Stimulated activated naive CD8-positive, alpha-beta T cell treated with anti-CD3 and anti-CD28 coated beads, Interleukin-15, Interleukin-2, amounts not matched to agents 100 ng/mL and 50 ng/mL, for 24 hours (primary cell): ENCODE results near the gene ARMC2.
A peak's percentile ranks its signal among the peaks of the same experiment; 100 is the strongest.
"Not testable (repeated sequence)": the region's sequence is repeated elsewhere in the genome, so short reads cannot be mapped to it uniquely, and the experiment has no call there.

Source experiments
- H3K27ac Mint-ChIP-seq: one replicate; pipeline ENCODE4 v1.8.0; 2021; ENCODE audit warnings: mild to moderate bottlenecking, mixed read lengths
- H3K27me3 Mint-ChIP-seq: one replicate; pipeline ENCODE4 v1.8.0; 2021; ENCODE audit warnings: mixed read lengths
- H3K36me3 Mint-ChIP-seq: one replicate; pipeline ENCODE4 v1.8.0; 2021; ENCODE audit warnings: low read depth, mixed read lengths
- H3K4me1 Mint-ChIP-seq: one replicate; pipeline ENCODE4 v1.8.0; 2021; ENCODE audit warnings: low read depth, mixed read lengths
- H3K4me3 Mint-ChIP-seq: one replicate; pipeline ENCODE4 v1.8.0; 2021; ENCODE audit warnings: mild to moderate bottlenecking, mixed read lengths
- H3K9me3 Mint-ChIP-seq: one replicate; pipeline ENCODE4 v1.8.0; 2021; ENCODE audit warnings: mixed read lengths

Gene ARMC2

DNA sequence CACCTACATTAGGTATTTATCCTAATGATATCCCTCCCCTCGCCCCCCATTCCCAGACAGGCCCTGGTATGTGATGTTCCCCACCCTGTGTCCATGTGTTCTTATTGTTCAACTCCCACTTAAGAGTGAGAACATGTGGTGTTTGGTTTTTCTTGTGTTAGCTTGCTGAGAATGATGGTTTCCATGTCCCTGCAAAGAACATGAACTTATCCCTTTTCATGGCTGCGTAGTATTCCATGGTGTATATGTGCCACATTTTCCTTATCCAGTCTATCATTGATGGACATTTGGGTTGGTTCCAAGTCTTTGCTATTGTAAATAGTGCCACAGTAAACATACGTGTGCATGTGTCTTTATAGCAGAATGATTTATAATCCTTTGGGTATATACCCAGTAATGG, 35.0 kb upstream of the ARMC2 start:
- not testable (repeated sequence) for H3K36me3 Mint-ChIP-seq, H3K4me1 Mint-ChIP-seq, H3K4me3 Mint-ChIP-seq, H3K27me3 Mint-ChIP-seq, H3K27ac Mint-ChIP-seq
- H3K9me3 Mint-ChIP-seq = peaks cover 10% of the 10 kb centered on the region

DNA sequence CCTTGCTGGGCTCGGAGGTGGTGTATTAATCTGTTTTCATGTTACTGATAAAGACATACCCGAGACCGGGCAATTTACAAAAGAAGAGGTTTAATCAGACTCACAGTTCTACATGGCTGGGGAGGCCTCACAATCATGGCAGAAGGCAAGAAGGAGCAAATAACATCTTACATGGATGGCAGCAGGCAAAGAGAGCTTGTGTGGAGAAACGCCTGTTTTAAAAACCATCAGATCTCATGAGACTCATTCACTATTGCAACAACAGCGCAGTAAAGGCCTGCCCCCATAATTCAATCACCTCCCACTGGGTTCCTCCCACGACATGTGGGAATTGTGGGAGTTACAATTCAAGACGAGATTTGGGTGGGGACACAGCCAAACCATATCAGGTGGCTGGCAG, 30.9 kb upstream of the ARMC2 start:
- H3K27ac Mint-ChIP-seq, H3K4me1 Mint-ChIP-seq, H3K4me3 Mint-ChIP-seq, H3K27me3 Mint-ChIP-seq, H3K36me3 Mint-ChIP-seq: not testable (repeated sequence)
- H3K9me3 Mint-ChIP-seq = peaks cover 14% of the 10 kb centered on the region

DNA sequence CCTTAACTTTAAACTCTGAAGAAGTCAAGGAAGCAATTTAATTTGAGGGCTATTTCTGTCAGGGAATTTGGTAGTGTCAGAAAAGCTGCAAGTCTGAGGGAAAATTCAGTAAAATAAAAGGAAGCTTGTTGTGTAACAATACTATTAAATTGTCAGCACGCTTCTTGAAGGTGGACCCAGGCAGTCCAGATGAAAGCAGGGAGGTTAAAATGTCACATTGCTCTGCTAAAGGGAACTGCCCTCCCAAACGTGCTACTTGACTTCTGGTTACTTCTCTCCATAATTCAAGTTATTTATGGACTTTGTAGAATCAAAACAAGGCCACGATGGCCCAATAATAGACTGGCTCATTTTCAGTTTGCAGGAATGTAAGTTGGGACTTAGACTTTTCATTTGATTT, 28.2 kb upstream of the ARMC2 start:
- H3K9me3 Mint-ChIP-seq = peaks cover 21% of the 10 kb centered on the region
- no peak overlapping the region for H3K27ac Mint-ChIP-seq
- peaks cover 9% of the 10 kb centered on the region for H3K36me3 Mint-ChIP-seq
- H3K27me3 Mint-ChIP-seq = no peaks in the 10 kb centered on the region
- no peak overlapping the region for H3K4me3 Mint-ChIP-seq
- no peaks in the 10 kb centered on the region for H3K4me1 Mint-ChIP-seq

DNA sequence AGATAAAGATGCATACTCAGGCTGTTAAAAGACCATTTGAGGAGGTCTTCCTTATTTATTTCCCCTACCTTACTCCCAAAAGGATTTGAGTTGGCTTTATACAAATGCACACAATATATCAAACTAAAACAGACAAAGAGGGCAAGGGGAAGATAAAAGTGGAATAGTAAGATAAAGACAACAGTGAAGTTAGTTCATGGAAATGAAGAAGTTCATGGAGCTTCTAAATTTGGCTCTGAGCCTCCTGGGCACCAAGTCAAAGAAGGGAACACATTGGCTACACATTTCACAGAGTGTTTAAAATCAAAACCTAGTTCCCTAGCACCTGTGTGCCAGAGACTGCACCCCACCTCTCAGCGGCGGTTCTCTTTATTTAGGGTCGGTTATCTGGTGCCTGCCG, 25.8 kb upstream of the ARMC2 start:
- Mint-ChIP-seq H3K9me3 (peaks cover 20% of the 10 kb centered on the region), H3K36me3 (peaks cover 7% of the 10 kb centered on the region), H3K4me3 (no peak overlapping the region), H3K4me1 (no peaks in the 10 kb centered on the region), H3K27me3 (no peaks in the 10 kb centered on the region), H3K27ac (no peak overlapping the region)

DNA sequence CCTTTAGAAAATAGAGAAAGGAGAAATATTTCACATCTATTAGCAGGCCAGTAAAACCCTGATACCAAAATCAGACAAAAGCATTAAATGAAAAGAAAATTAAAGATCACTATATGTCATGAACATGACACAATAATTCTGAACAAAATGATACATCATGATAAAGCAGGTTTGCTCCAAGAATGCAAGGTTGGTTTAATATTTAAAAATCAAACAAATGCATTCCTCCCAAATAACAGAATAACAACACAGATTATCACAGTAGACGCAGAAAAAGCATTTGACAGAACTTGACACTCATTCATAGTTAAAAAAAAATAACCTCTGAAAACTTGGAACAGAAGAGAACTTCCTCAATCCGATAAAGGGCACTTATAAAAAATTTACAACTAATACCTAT, 22.9 kb upstream of the ARMC2 start:
- H3K4me3 Mint-ChIP-seq = no peak overlapping the region
- no peak overlapping the region for H3K27ac Mint-ChIP-seq
- H3K9me3 Mint-ChIP-seq = peaks cover 12% of the 10 kb centered on the region
- H3K27me3 Mint-ChIP-seq = no peaks in the 10 kb centered on the region
- no peaks in the 10 kb centered on the region for H3K4me1 Mint-ChIP-seq
- H3K36me3 Mint-ChIP-seq = peaks cover 7% of the 10 kb centered on the region

DNA sequence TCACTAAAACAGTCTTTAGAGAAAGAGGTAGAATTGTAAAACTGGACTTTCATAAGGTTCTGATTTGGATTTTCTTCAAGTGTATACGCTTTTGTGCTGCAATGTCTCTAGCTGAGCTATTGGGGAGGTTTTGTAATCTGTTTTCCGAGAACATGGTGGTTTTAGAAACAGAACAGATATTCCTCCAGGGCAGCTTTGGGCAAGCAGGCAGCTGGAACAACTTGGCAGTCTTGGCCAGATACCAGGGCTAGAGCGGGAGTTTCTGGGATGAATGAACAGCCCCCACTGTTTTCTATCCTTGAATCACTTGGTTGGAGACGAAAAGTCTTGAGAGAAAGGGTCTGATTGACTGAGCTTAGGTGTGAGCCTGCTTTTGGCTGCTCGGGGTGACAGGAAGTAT, 17.1 kb upstream of the ARMC2 start:
- Mint-ChIP-seq H3K27me3 (peaks cover 4% of the 10 kb centered on the region), H3K9me3 (peaks cover 5% of the 10 kb centered on the region), H3K36me3 (peaks cover 3% of the 10 kb centered on the region), H3K4me3 (no peak overlapping the region), H3K4me1 (peaks cover 9% of the 10 kb centered on the region), H3K27ac (no peak overlapping the region)

DNA sequence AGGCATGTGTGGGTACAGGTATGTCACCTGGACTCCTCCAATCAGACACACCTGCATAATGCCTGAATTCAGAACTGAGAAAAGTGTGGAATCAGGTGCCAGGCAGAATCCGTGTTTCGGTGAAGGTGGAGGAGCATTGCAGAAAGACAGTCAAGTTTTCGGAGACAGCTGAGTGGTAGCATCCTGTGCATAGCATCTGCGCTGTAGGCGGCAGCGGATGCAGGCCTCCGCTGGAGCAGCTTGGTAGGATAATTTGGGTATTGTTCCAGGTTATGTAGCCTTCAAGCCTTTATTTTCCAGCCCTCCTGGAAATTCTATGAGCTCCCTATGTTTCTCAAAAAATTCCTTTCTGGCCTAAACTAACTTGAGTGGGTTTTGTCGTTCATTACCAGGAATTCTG, 15.5 kb upstream of the ARMC2 start:
- no peak overlapping the region for H3K4me3 Mint-ChIP-seq
- H3K9me3 Mint-ChIP-seq = no peaks in the 10 kb centered on the region
- H3K27me3 Mint-ChIP-seq = peaks cover 4% of the 10 kb centered on the region
- no peaks in the 10 kb centered on the region for H3K36me3 Mint-ChIP-seq
- H3K4me1 Mint-ChIP-seq = peaks cover 24% of the 10 kb centered on the region
- H3K27ac Mint-ChIP-seq = no peak overlapping the region

DNA sequence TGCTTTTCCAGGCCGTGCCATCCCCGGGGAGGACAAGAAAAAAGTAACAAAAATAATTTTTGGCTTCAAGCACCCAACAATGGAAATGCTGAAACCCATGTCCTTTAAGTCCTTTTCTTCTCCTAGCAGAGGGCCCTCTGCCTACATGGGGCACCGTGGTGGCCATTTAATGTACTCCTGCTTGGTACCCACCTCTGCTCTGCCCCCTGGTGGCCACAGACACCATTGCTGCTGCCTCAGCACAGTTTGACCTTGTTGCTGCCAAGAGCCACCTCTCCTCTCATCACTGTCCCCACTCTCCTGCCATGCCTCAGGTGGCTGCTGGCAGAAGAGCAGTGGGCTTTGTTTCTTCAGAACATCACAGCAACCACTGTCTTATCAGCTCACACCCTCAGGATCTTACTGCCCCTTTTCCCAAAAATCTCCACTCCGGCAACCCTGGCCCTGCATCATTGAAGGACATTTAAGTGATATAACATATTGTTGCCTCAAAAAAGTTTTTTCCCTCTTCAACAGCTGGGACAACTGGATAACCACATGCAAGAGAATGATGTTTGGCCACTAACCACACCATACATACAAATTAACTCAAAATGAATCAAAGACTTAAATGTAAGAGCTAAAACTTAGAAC, 12.9 kb upstream of the ARMC2 start:
- no peak overlapping the region for H3K27ac Mint-ChIP-seq
- peaks cover 36% of the 10 kb centered on the region for H3K4me1 Mint-ChIP-seq
- no peaks in the 10 kb centered on the region for H3K9me3 Mint-ChIP-seq
- no peaks in the 10 kb centered on the region for H3K36me3 Mint-ChIP-seq
- H3K27me3 Mint-ChIP-seq = peaks cover 8% of the 10 kb centered on the region
- H3K4me3 Mint-ChIP-seq = no peak overlapping the region

DNA sequence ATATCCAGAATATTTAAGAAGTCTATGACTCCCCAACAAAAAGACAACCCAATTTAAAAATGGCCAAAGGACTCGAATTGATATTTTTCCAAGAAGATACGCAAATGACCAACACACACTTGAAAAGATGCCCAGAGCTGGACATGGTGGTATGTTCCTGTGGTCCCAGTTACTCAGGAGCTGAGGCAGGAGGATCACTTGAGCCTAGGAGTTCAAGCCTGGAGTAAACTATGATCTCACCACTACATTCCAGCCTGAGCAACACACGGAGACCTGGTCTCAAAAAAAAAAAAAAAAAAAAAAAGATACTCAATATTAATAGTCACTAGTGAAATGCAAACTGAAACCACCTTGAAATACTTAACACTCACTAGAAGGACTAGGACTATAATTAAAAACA, 12.2 kb upstream of the ARMC2 start:
- Mint-ChIP-seq H3K4me1 (peaks cover 36% of the 10 kb centered on the region), H3K27me3 (peaks cover 8% of the 10 kb centered on the region), H3K36me3 (no peaks in the 10 kb centered on the region), H3K9me3 (no peaks in the 10 kb centered on the region), H3K27ac (no peak overlapping the region), H3K4me3 (no peak overlapping the region)

DNA sequence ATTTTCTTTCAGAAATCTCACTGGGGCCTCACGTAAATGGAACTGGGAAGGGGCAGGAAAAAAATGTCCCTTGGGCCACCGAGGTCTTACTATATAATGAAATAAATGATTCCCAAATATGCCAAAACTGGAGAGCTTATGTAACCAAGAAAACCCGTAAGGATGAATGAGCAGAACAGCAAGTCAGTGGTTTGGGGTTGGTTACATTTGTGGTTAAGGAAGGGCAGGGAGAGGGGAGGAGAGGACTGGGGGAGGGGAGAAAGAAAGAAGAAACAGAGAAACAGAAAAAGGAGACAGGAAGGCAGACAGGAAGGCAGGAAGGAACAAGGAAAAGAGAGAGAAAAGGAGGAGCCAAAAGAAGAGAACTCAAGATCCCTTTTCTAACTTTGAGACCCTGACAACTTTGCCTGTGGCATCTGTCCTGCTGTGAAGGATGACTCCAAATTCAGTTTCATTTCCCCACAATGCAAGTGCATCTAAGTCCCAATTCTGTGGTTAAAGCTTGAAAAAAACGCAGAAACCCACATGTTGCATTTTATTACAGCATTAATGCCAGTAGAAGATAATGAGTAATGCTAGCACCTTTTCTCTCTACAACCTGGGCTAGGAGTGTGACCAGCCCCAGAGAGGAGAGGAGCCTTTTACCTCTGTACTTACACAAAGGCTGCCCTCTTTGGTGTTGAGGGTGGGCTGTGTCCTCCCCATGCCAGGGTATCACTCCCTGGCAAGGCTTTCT, 10.8 kb upstream of the ARMC2 start:
- H3K4me3 Mint-ChIP-seq = no peak overlapping the region
- H3K27ac Mint-ChIP-seq = peak overlapping the region; percentile 14
- H3K4me1 Mint-ChIP-seq = peaks cover 32% of the 10 kb centered on the region

DNA sequence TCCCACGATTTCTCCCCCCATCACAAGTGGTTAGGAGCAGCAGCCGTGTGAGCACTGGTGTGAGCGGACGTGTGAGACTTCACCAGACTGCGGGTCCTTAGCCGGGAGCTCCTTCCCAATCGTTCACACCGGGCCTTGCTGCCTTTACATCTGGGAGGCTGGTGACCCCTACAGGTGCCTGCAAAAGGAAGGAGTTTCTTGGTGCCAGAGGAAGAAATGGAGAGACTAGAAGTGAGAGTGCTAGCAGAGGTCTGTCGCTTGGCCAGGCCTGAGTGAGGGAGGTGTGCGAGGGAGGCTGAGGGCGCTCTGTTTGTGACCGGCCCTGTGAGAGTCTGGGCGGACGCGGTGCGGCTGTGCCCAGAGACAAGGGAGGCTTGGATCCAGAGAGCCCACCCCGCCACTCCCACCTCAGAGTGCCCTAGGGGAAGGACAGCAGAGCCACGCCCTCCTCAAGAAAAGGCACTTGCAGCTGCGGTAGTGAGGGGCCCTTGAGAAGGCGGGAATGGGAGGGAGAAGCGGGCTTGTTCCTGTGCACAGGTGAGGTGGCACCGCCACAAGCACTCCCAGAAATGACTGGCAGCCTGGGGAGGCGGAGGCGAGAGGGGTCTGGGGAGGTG, 10.0 kb upstream of the ARMC2 start:
- Mint-ChIP-seq H3K27me3 (peaks cover 8% of the 10 kb centered on the region), H3K9me3 (no peaks in the 10 kb centered on the region), H3K4me1 (peaks cover 32% of the 10 kb centered on the region), H3K36me3 (no peaks in the 10 kb centered on the region), H3K4me3 (no peak overlapping the region), H3K27ac (no peak overlapping the region)

More for the DNA sequence above, 10.8 kb upstream of the ARMC2 start:
- no peaks in the 10 kb centered on the region for H3K36me3 Mint-ChIP-seq
- peaks cover 8% of the 10 kb centered on the region for H3K27me3 Mint-ChIP-seq
- H3K9me3 Mint-ChIP-seq = no peaks in the 10 kb centered on the region

DNA sequence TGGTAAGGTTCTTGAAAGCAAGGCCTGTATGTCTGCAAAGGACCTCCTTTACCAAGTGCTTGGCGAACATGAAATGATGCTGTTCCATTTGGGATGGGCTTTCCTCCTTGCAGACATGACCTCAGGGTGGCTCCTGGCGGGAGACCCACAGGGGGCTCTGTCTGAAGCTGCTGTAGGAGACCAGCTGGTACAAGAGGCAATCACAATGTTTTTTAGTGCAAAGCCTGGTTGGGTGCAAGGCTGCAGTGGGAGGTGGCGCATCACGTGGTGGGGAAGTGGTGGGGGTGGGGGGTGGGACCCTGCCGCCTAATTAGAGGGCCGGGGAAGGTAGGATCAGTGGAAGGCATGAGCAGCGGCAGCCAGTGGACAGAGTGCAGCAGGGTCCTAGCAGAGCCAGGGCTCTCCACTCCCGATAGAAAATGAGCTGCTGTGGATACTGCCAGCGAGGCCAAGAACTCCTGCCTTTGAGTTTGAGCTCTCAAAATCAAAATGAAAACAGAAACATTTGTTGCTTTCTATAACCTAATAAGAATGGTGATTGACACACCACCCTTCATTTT, 9.1 kb upstream of the ARMC2 start:
- Mint-ChIP-seq H3K4me1 (peaks cover 32% of the 10 kb centered on the region), H3K9me3 (no peaks in the 10 kb centered on the region), H3K36me3 (no peaks in the 10 kb centered on the region), H3K4me3 (no peak overlapping the region), H3K27ac (no peak overlapping the region), H3K27me3 (peaks cover 8% of the 10 kb centered on the region)

DNA sequence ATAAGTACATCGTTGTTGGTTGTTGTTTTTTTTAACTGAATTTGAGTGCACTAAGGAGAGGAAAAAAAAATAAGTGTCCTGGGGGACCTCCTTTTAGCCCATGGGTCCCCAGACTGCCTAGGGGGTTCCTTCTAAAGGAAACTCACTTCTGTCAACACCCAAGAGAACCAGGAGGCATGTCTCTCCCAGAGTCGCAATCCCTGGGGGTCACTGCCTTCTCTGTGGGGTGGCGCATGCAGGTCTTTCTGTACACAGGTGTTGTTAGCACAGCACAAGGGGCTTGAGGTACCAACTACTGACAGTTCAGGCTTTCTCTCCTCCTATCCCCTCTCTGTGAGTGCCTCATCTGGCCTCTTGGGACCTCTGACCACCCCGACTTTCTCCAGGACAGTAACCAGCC, 7.3 kb upstream of the ARMC2 start:
- Mint-ChIP-seq H3K4me3 (no peak overlapping the region), H3K9me3 (no peaks in the 10 kb centered on the region), H3K4me1 (peaks cover 27% of the 10 kb centered on the region), H3K36me3 (no peaks in the 10 kb centered on the region), H3K27me3 (peaks cover 4% of the 10 kb centered on the region), H3K27ac (no peak overlapping the region)

DNA sequence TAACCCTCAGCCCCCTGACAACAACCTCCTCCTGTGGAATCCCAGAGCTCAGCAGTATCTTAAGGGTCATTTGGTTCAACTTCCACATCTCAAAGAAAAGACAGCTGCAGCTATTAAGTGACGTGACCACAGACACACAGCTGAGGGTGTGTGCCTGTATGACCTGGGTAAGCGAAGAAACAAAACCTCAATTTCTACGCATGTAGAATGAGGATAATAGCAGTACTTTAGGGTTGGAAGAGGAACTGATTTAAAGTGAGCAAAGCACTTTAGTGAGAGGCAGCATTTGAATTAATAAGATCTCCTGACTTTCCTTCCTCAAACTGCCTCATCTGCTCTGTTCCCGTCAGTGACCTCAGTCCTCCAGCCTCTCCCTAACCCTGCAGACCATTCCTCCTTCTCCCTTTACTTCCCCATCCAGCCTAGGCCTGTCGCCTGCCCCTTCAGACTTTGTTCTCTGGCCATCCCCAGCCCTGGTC, 6.8 kb upstream of the ARMC2 start:
- Mint-ChIP-seq H3K4me3 (no peak overlapping the region), H3K36me3 (no peaks in the 10 kb centered on the region), H3K9me3 (no peaks in the 10 kb centered on the region), H3K27ac (no peak overlapping the region), H3K27me3 (peaks cover 4% of the 10 kb centered on the region), H3K4me1 (peaks cover 29% of the 10 kb centered on the region)

DNA sequence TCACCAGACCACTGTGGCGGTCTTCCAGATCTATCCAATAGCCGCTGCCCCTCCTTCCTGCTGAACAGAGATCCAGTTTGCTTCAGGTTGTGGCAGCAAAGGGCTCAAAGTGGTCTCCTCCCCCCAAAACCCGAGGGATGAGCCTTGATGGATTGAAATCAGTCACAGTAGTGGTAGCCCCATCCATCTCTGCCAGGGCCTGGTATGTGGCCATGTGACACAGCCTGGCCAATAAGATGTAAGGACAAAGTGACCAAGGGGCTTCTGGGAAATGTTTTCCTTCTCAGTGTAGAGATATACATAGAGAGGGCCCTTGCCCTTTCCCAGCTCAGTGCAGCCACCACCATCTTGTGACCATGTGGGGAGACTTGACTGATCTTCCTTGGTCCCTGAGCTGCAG, 4.1 kb upstream of the ARMC2 start:
- no peak overlapping the region for H3K27ac Mint-ChIP-seq
- H3K27me3 Mint-ChIP-seq = no peaks in the 10 kb centered on the region
- H3K4me3 Mint-ChIP-seq = no peak overlapping the region
- H3K36me3 Mint-ChIP-seq = no peaks in the 10 kb centered on the region
- no peaks in the 10 kb centered on the region for H3K9me3 Mint-ChIP-seq
- H3K4me1 Mint-ChIP-seq = peaks cover 26% of the 10 kb centered on the region
